Activated naive CD4-positive, alpha-beta T cell treated with anti-CD3 and anti-CD28 coated beads for 36 hours (primary cell): ENCODE data around the gene PEPD. TPM values are rescaled to one million over a fixed set of nuclear protein-coding genes. Genes with fewer than 3 reads are reported as not detected.
"Not testable (repeated sequence)": the region's sequence is repeated elsewhere in the genome, so short reads cannot be mapped to it uniquely, and the experiment has no call there.

ENCODE experiments used
- CTCF ChIA-PET: fragments of 350-600 bp; sonication (Branson Sonifier 250); formaldehyde crosslinking; loops from one replicate; lab custom pipeline; 2021; ENCODE audit warnings: antibody characterized with exemption; lab: Charles Lee
- DNase-seq: peaks from one replicate; pipeline ENCODE4 v3.0.0-alpha.2; 2020
- H3K27ac Mint-ChIP-seq: one replicate; pipeline ENCODE4 v1.8.0; 2021; ENCODE audit warnings: mild to moderate bottlenecking, mixed read lengths
- H3K27me3 Mint-ChIP-seq: one replicate; pipeline ENCODE4 v1.8.0; 2021; ENCODE audit warnings: low read depth, mixed read lengths
- H3K36me3 Mint-ChIP-seq: one replicate; pipeline ENCODE4 v1.8.0; 2021; ENCODE audit warnings: low read depth, mixed read lengths
- H3K4me1 Mint-ChIP-seq: one replicate; pipeline ENCODE4 v1.8.0; 2021; ENCODE audit warnings: low read depth, mixed read lengths
- H3K4me3 Mint-ChIP-seq: one replicate; pipeline ENCODE4 v1.8.0; 2021; ENCODE audit warnings: mild to moderate bottlenecking, moderate library complexity, mixed read lengths
- H3K9me3 Mint-ChIP-seq: one replicate; pipeline ENCODE4 v1.8.0; 2021; ENCODE audit warnings: mixed read lengths
- intact Hi-C: fragments of 100-400 bp; cut with micrococcal nuclease; formaldehyde crosslinking; loops from one replicate; pipeline ENCODE4 v1.15.1; 2023
- total RNA-seq, 2 experiments: library from RNA; stranded (reverse); gene quantifications; one replicate each; pipeline ENCODE4 v1.2.3, GENCODE V29; 2021

Gene PEPD
- total RNA-seq, 2 experiments from 2014 or later = 31.9 to 35.8 TPM

- H3K4me3 Mint-ChIP-seq, CTCF ChIA-PET, intact Hi-C loops, DNase-seq, H3K27me3 Mint-ChIP-seq, H3K27ac Mint-ChIP-seq, H3K9me3 Mint-ChIP-seq, H3K4me1 Mint-ChIP-seq, H3K36me3 Mint-ChIP-seq: not testable (repeated sequence)
These were observed 34.1 kb upstream of the PEPD start for GRCh38 chr19:33555726-33556125.

GRCh38 chr19:33554821-33555220 is 33.2 kb upstream of the PEPD start:
- Mint-ChIP-seq H3K4me3 (no peak overlapping the region), H3K9me3 (no peaks in the 10 kb centered on the region), H3K4me1 (no peaks in the 10 kb centered on the region), H3K36me3 (no peaks in the 10 kb centered on the region), H3K27me3 (no peaks in the 10 kb centered on the region), H3K27ac (no peak overlapping the region)
- intact Hi-C loops = no loop called here
- DNase-seq = no peak
- CTCF ChIA-PET = interaction anchor here (0.6 kb wide), 1 partner anchor 124 kb away, joined by 3 read pairs; no protein-coding TSS in a partner anchor

- Mint-ChIP-seq H3K9me3 (no peaks in the 10 kb centered on the region), H3K27ac (no peak overlapping the region), H3K36me3 (no peaks in the 10 kb centered on the region), H3K4me1 (no peaks in the 10 kb centered on the region), H3K4me3 (no peak overlapping the region), H3K27me3 (no peaks in the 10 kb centered on the region)
- intact Hi-C loops = no loop called here
- no peak for DNase-seq
- CTCF ChIA-PET = interaction anchor here (0.6 kb wide), 1 partner anchor 124 kb away, joined by 3 read pairs; no protein-coding TSS in a partner anchor
These were observed 32.8 kb upstream of the PEPD start for GRCh38 chr19:33554391-33554790.

DNA sequence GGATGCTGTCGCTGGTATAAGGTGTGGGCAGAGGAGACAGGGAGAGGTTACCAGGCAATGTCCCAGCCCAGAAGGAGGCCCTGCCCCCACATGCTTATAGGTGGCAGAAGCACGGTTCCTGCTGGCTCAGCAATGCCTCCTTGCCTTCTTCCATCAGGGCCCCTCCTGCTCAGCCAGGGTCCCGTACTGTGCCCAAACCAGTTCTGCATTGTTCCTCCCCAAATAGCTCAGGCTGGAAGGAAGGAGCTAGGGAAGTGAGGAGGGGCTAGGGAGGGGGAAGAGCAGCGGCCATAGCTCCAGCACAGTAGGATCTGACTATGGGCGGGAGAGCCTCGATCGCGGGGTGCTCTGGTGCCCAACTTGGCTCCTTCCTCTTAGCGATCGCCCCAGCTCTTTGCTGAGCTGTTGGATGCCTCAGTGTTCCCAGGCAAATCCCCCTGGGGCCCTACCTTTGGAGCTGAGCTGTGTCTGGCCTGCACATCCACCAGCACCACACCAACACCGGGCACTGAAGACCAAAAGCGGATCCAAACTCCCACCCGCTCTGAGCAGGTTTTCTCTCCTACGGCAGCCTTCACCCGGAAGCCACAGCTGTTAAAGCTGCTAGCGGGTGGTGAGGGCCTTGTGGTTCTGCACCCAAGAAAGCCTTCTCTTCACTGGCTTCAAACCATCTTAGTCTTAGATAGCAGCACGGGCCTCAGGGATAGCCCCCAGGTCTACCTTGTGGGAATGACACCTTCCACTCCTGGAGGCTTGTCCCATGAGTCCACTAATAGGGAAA is 32.1 kb upstream of the PEPD start:
- Mint-ChIP-seq H3K4me3 (no peak overlapping the region), H3K4me1 (no peaks in the 10 kb centered on the region), H3K9me3 (no peaks in the 10 kb centered on the region), H3K36me3 (no peaks in the 10 kb centered on the region), H3K27ac (no peak overlapping the region), H3K27me3 (no peaks in the 10 kb centered on the region)
- CTCF ChIA-PET = no interaction called here
- intact Hi-C loops = no loop called here
- no peak for DNase-seq

DNA sequence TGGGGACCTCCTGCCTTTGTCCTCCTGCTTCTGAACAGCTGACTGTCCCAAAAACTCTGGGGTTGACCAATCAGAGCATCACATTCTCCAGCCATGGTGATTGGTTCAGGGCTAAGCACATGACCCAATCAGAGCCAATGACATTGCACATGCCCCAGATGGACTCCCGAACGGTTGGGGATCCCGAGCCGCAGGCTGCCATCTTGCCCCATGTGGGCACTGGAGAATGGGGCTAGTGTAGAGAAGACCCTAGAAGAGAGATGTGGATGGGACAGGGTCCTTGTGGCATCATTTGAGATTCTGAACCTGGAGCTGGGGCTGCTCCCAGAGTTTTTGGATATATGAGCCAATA is 31.3 kb upstream of the PEPD start:
- H3K27ac Mint-ChIP-seq = no peak overlapping the region
- H3K36me3 Mint-ChIP-seq = no peaks in the 10 kb centered on the region
- no peaks in the 10 kb centered on the region for H3K27me3 Mint-ChIP-seq
- no peak for DNase-seq
- no peak overlapping the region for H3K4me3 Mint-ChIP-seq
- H3K9me3 Mint-ChIP-seq = no peaks in the 10 kb centered on the region
- H3K4me1 Mint-ChIP-seq = no peaks in the 10 kb centered on the region
- intact Hi-C loops = no loop called here
- CTCF ChIA-PET = no interaction called here

DNA sequence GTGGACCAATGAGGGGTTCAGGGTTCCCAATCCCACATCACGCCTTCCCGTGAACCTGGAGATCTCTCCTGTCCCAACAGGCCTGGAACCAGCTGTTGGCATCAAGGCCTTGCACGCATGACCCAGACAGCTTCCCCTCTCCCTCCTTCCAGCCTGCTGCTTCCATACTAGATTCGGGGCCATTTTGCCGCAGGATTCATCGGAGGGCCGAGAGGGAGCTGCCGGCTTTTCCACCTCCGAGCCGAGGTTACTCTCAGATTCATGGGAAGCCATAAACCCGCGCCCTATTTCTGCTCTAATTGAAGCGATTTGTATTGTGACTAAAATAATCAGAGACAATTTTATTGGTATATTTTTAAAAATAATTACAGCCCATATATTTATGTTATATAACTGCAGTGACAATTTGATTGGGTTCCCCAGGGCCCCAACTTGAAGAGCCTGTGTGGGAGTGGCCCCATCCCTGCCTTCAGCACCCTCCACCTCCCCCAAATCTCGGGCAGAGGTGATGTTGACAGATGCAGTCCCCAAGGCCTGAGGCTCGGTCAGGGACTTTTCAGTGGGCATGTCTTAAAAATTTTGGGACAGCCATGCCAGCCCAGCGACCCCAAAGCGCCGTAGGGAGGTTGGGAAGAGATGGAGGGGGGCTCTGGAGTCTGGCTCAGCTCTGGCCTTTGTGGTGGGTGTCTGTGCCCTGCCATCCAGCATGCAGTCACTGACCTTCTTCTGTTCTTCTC is 30.8 kb upstream of the PEPD start:
- Mint-ChIP-seq H3K27me3 (no peaks in the 10 kb centered on the region), H3K9me3 (no peaks in the 10 kb centered on the region), H3K36me3 (no peaks in the 10 kb centered on the region), H3K4me1 (no peaks in the 10 kb centered on the region), H3K4me3 (no peak overlapping the region), H3K27ac (no peak overlapping the region)
- intact Hi-C loops = no loop called here
- DNase-seq = no peak
- CTCF ChIA-PET = no interaction called here

DNA sequence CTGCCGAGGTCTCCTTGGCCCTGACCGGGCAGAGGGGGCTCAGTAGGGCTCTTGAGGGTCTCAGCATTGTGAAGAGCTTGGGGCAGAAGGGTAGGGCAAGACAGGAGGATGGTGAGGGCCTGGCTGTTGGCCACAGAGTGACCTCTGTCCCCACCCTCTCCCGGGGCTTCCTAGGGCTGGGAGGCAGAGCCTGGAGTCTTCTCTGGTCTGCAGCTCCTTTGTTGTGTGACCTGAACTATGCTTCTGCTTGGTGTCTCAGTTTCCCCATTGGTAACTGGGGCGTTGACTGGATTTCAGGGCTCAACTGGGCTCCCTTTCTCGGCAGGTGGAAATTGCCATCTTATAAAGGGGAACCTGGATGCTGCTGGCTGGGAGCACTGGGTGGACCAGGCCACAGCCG is 30.1 kb upstream of the PEPD start:
- Mint-ChIP-seq H3K36me3 (no peaks in the 10 kb centered on the region), H3K4me3 (no peak overlapping the region), H3K27me3 (peaks cover 2% of the 10 kb centered on the region), H3K4me1 (no peaks in the 10 kb centered on the region), H3K27ac (no peak overlapping the region), H3K9me3 (no peaks in the 10 kb centered on the region)
- intact Hi-C loops = no loop called here
- CTCF ChIA-PET = interaction anchor here (0.7 kb wide), 1 partner anchor 592 kb away, joined by 3 read pairs; no protein-coding TSS in a partner anchor
- DNase-seq = no peak

- Mint-ChIP-seq H3K4me3 (no peak overlapping the region), H3K27ac (no peak overlapping the region), H3K36me3 (no peaks in the 10 kb centered on the region), H3K4me1 (no peaks in the 10 kb centered on the region), H3K27me3 (peaks cover 5% of the 10 kb centered on the region), H3K9me3 (no peaks in the 10 kb centered on the region)
- DNase-seq = no peak
- CTCF ChIA-PET = no interaction called here
- intact Hi-C loops = no loop called here
These were observed 29.2 kb upstream of the PEPD start for GRCh38 chr19:33550768-33551167.

- peaks cover 10% of the 10 kb centered on the region for H3K27me3 Mint-ChIP-seq
- intact Hi-C loops = no loop called here
- CTCF ChIA-PET = no interaction called here
These were observed 26.1 kb upstream of the PEPD start for GRCh38 chr19:33547676-33548075.

GRCh38 chr19:33546656-33547055 is 25.1 kb upstream of the PEPD start:
- no peak overlapping the region for H3K27ac Mint-ChIP-seq
- H3K4me1 Mint-ChIP-seq = no peaks in the 10 kb centered on the region
- CTCF ChIA-PET = no interaction called here
- peaks cover 10% of the 10 kb centered on the region for H3K27me3 Mint-ChIP-seq
- intact Hi-C loops = no loop called here
- H3K4me3 Mint-ChIP-seq = no peak overlapping the region
- H3K9me3 Mint-ChIP-seq = no peaks in the 10 kb centered on the region
- no peak for DNase-seq
- no peaks in the 10 kb centered on the region for H3K36me3 Mint-ChIP-seq

More at GRCh38 chr19:33547676-33548075, 26.1 kb upstream of the PEPD start:
- H3K36me3 Mint-ChIP-seq = no peaks in the 10 kb centered on the region
- H3K4me1 Mint-ChIP-seq = no peaks in the 10 kb centered on the region
- H3K9me3 Mint-ChIP-seq = no peaks in the 10 kb centered on the region
- H3K4me3 Mint-ChIP-seq = no peak overlapping the region
- H3K27ac Mint-ChIP-seq = no peak overlapping the region
- DNase-seq = no peak

- no peaks in the 10 kb centered on the region for H3K36me3 Mint-ChIP-seq
- no peaks in the 10 kb centered on the region for H3K4me1 Mint-ChIP-seq
- CTCF ChIA-PET = interaction anchor here (0.6 kb wide), 1 partner anchor 234 kb away, joined by 3 read pairs; no protein-coding TSS in a partner anchor
- no peak for DNase-seq
- peaks cover 17% of the 10 kb centered on the region for H3K27me3 Mint-ChIP-seq
- no peaks in the 10 kb centered on the region for H3K9me3 Mint-ChIP-seq
- no peak overlapping the region for H3K4me3 Mint-ChIP-seq
- intact Hi-C loops = no loop called here
- no peak overlapping the region for H3K27ac Mint-ChIP-seq
These were observed 23.8 kb upstream of the PEPD start for GRCh38 chr19:33545217-33545981.

DNA sequence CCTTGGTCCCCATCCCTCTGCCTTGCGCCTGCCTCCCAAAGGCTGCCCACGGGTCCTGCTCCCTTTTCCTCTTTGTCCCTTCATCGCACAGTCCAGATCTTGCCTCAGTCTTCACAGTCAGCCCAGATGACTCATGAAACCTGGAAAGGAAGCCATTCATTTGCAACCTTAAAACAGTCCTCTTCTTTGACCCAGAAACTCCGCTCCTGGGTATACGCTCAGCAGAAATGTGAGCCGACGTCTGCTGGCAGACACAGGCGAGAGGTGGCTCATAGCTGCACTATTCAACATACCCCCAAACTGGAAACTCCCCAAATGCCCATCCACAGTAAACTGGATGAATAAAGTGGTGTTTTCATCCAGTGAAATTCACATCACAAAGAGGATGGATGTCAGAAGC is 13.6 kb upstream of the PEPD start:
- DNase-seq = no peak
- Mint-ChIP-seq H3K27me3 (peaks cover 11% of the 10 kb centered on the region), H3K4me3 (no peak overlapping the region), H3K9me3 (no peaks in the 10 kb centered on the region), H3K4me1 (no peaks in the 10 kb centered on the region), H3K27ac (no peak overlapping the region), H3K36me3 (no peaks in the 10 kb centered on the region)
- CTCF ChIA-PET = no interaction called here
- intact Hi-C loops = no loop called here
